Stimulated activated naive B cell treated with anti-CD40 and anti-IgM and Interleukin-4, amounts not matched to agents 10 μg/mL and 1 μg/mL and 100 μg/mL, for 72 hours (primary cell): ENCODE data around the gene GRIA3.
"Not testable (repeated sequence)": the region's sequence is repeated elsewhere in the genome, so short reads cannot be mapped to it uniquely, and the experiment has no call there.

Experiments used
- ATAC-seq, 2 donors: fragments of 150-1000 bp; cut with Tn5 transposase; replicated peaks; 2 replicates each; pipeline ENCODE4 v1.10.0; 2021; ENCODE audit warnings: moderate library complexity in 1 of 2
- DNase-seq: peaks from one replicate; pipeline ENCODE4 v3.0.0; 2021
- H3K27ac Mint-ChIP-seq: one replicate; pipeline ENCODE4 v1.8.0; 2022; ENCODE audit warnings: mild to moderate bottlenecking, mixed read lengths
- H3K27me3 Mint-ChIP-seq, 2 donors: one replicate each; pipeline ENCODE4 v1.8.0; 2022; ENCODE audit warnings: mixed read lengths in 2 of 2
- H3K36me3 Mint-ChIP-seq, 2 donors: one replicate each; pipeline ENCODE4 v1.8.0; 2022; ENCODE audit warnings: mixed read lengths in 2 of 2, mild to moderate bottlenecking in 1 of 2
- H3K4me1 Mint-ChIP-seq, 2 donors: one replicate each; pipeline ENCODE4 v1.8.0; 2022; ENCODE audit warnings: mixed read lengths in 2 of 2, mild to moderate bottlenecking in 1 of 2
- H3K4me3 Mint-ChIP-seq, 2 donors: one replicate each; pipeline ENCODE4 v1.8.0; 2022; ENCODE audit warnings: mild to moderate bottlenecking in 2 of 2, mixed read lengths in 2 of 2, moderate library complexity in 1 of 2
- H3K9me3 Mint-ChIP-seq, 2 donors: one replicate each; pipeline ENCODE4 v1.8.0; 2022; ENCODE audit warnings: mixed read lengths in 2 of 2, mild to moderate bottlenecking in 1 of 2

GRIA3 gene

DNA sequence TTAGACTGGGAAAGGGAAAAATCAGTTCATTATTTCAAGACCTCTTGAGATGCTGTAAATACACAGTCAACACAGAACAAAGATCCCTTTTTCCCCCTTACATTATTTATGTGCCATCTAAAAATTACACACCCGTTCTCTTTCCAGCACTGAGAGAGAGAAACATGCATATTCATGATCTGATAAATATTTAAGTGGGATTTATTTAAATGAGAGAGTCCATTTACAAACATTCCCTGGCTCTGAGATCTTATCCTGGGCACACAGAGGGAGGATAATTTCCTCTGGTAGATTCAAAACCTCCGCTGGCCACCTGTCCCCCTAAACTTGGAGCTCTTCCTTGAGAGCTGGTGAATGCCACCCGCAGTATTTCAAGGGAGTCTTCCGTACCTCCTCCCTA lies 88.6 kb downstream of the GRIA3 start:
- Mint-ChIP-seq H3K4me1 (no peaks in the 10 kb centered on the region), H3K4me3 (no peak overlapping the region), H3K27ac (no peak overlapping the region), H3K27me3 (no peaks in the 10 kb centered on the region), H3K9me3 (no peaks in the 10 kb centered on the region), H3K36me3 (no peaks in the 10 kb centered on the region)
- ATAC-seq: no peak
- DNase-seq: no peak

DNA sequence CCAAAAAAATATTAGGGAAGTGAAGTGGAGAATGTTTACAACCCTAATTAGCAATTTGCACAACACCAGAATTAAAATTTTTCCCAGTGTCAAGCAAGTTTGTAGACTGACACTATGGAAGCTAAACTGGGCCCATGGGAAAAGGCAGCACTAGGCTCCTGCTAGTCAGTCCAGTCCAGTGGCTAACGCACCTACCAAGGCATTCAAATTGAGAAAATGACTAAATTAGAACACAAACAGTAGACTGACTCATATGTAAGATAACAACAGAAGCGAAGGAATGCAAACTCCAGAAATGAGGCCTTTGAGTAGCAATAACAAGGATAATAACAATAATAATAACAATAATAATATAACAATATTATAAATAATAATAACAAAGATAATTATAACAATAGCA lies 90.7 kb downstream of the GRIA3 start:
- ATAC-seq: no peak
- Mint-ChIP-seq H3K4me1 (no peaks in the 10 kb centered on the region), H3K27me3 (no peaks in the 10 kb centered on the region)

GRCh38 chrX:123277347-123277746 lies 93.3 kb downstream of the GRIA3 start:
- H3K27me3 Mint-ChIP-seq: no peaks in the 10 kb centered on the region
- H3K4me3 Mint-ChIP-seq: no peak overlapping the region
- H3K27ac Mint-ChIP-seq: no peak overlapping the region
- H3K4me1 Mint-ChIP-seq: no peaks in the 10 kb centered on the region
- no peaks in the 10 kb centered on the region for H3K9me3 Mint-ChIP-seq
- ATAC-seq: no peak
- no peak for DNase-seq
- no peaks in the 10 kb centered on the region for H3K36me3 Mint-ChIP-seq

More for the DNA sequence above, 90.7 kb downstream of the GRIA3 start:
- Mint-ChIP-seq H3K27ac (no peak overlapping the region), H3K9me3 (no peaks in the 10 kb centered on the region), H3K36me3 (no peaks in the 10 kb centered on the region), H3K4me3 (no peak overlapping the region)
- DNase-seq: no peak

DNA sequence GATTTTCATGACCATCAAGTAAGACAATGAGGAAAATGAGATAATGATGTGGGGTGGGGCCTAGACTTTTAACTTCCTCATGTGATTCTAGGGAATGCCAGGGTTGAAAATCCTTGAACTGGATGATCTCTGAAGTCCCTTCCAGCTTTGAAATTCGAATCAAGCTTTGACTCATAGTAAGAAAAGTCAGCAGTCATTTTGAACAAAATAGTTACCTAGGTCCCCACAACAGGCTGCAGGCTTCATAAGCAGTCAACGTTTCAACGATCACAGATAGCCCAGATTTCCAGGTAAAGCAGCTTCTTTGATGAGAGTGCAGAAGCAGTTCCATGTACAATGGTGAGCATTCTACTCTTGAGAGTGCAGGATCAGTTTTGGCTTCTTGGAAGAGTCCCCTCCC lies 93.7 kb downstream of the GRIA3 start:
- H3K27ac Mint-ChIP-seq: no peak overlapping the region
- no peak for ATAC-seq
- no peaks in the 10 kb centered on the region for H3K9me3 Mint-ChIP-seq
- no peaks in the 10 kb centered on the region for H3K36me3 Mint-ChIP-seq
- H3K4me1 Mint-ChIP-seq: no peaks in the 10 kb centered on the region
- no peaks in the 10 kb centered on the region for H3K27me3 Mint-ChIP-seq
- no peak overlapping the region for H3K4me3 Mint-ChIP-seq
- DNase-seq: no peak

- Mint-ChIP-seq H3K27me3 (peaks cover 0 to 3% of the 10 kb centered on the region in 2 donors), H3K36me3 (no peaks in the 10 kb centered on the region), H3K4me3 (no peak overlapping the region), H3K27ac (no peak overlapping the region), H3K4me1 (no peaks in the 10 kb centered on the region), H3K9me3 (peaks cover 0 to 4% of the 10 kb centered on the region in 2 donors)
- ATAC-seq (no peak), DNase-seq (no peak)
These were observed 98.2 kb downstream of the GRIA3 start for GRCh38 chrX:123282241-123282640.

DNA sequence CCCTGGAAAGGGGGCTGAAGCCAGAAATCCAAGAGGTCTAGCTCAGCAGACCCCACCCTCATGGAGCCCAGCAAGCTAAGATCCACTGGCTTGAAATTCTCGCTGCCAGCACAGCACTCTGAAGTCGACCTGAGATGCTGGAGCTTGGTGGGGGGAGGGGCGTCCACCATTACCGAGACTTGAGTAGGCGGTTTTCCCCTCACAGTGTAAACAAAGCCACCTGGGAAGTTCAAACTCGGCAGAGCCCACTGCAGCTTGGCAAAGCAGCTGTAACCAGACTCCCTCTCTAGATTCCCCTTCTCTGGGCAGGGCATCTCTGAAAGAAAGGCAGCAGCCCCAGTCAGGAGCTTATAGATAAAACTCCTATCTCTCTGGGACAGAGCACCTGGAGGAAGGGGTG lies 99.3 kb downstream of the GRIA3 start:
- H3K36me3 Mint-ChIP-seq, H3K27ac Mint-ChIP-seq, H3K4me1 Mint-ChIP-seq, ATAC-seq, H3K4me3 Mint-ChIP-seq, H3K9me3 Mint-ChIP-seq, H3K27me3 Mint-ChIP-seq, DNase-seq: not testable (repeated sequence)

- Mint-ChIP-seq H3K27ac (no peak overlapping the region), H3K27me3 (no peaks in the 10 kb centered on the region), H3K4me1 (no peaks in the 10 kb centered on the region), H3K9me3 (peaks cover 0 to 2% of the 10 kb centered on the region in 2 donors), H3K4me3 (no peak overlapping the region), H3K36me3 (no peaks in the 10 kb centered on the region)
- DNase-seq (no peak), ATAC-seq (no peak)
These were observed 107.5 kb downstream of the GRIA3 start for GRCh38 chrX:123291623-123292022.

DNA sequence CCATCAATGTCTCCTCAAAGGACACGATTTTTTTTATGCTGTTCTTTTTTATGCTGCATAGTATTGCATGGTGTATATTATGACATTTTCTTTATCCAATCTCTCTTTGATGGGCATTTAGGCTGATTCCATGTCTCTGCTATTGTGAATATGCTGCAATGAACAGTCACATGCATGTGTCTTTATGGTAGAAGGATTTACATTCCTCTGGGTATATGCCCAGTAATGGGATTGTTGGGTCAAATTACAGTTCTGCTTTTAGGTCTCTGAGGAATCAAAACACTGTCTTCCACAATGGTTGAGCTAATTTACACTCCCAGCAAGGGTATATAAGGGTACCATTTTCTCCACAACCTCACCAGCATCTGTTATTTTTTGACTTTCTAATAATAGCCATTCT lies 113.9 kb downstream of the GRIA3 start:
- Mint-ChIP-seq H3K4me3 (no peak overlapping the region), H3K27ac (no peak overlapping the region), H3K9me3 (peaks cover 0 to under 1% of the 10 kb centered on the region in 2 donors), H3K4me1 (no peaks in the 10 kb centered on the region), H3K27me3 (no peaks in the 10 kb centered on the region), H3K36me3 (no peaks in the 10 kb centered on the region)
- DNase-seq (no peak), ATAC-seq (no peak)

- H3K36me3 Mint-ChIP-seq: no peaks in the 10 kb centered on the region
- ATAC-seq (no peak), DNase-seq (no peak)
- H3K4me3 Mint-ChIP-seq: no peak overlapping the region
- no peaks in the 10 kb centered on the region for H3K27me3 Mint-ChIP-seq
- H3K9me3 Mint-ChIP-seq: no peaks in the 10 kb centered on the region
- H3K4me1 Mint-ChIP-seq: no peaks in the 10 kb centered on the region
- no peak overlapping the region for H3K27ac Mint-ChIP-seq
These were observed 119.4 kb downstream of the GRIA3 start for GRCh38 chrX:123303429-123303828.

GRCh38 chrX:123308658-123309057 lies 124.6 kb downstream of the GRIA3 start:
- no peaks in the 10 kb centered on the region for H3K27me3 Mint-ChIP-seq
- H3K4me1 Mint-ChIP-seq: no peaks in the 10 kb centered on the region
- no peak for DNase-seq
- H3K36me3 Mint-ChIP-seq: no peaks in the 10 kb centered on the region
- H3K9me3 Mint-ChIP-seq: no peaks in the 10 kb centered on the region
- no peak overlapping the region for H3K4me3 Mint-ChIP-seq
- ATAC-seq: no peak
- H3K27ac Mint-ChIP-seq: no peak overlapping the region

GRCh38 chrX:123310112-123310511 lies 126.0 kb downstream of the GRIA3 start:
- ATAC-seq (no peak), DNase-seq (no peak)
- Mint-ChIP-seq H3K9me3 (no peaks in the 10 kb centered on the region), H3K27ac (no peak overlapping the region), H3K4me1 (no peaks in the 10 kb centered on the region), H3K4me3 (no peak overlapping the region), H3K36me3 (no peaks in the 10 kb centered on the region), H3K27me3 (no peaks in the 10 kb centered on the region)

DNA sequence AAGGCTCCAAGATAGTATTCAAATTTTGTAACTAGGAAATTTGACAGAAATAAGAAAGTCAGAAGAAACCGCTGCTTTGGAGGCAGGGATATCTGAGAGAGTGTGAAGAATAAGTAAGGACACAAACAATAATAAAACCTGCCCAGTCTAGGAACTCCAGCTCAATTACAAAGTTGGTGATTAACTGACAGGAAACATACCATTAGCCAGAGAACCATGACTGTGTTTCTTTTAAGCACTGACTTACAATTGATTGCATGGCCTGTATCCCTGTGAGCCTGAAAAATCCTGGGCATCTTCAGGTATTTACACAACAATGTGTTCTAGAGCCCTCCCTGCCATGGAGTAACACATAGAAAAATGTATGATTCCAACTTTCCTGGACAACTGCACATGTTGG lies 127.4 kb downstream of the GRIA3 start:
- H3K4me3 Mint-ChIP-seq: no peak overlapping the region

DNA sequence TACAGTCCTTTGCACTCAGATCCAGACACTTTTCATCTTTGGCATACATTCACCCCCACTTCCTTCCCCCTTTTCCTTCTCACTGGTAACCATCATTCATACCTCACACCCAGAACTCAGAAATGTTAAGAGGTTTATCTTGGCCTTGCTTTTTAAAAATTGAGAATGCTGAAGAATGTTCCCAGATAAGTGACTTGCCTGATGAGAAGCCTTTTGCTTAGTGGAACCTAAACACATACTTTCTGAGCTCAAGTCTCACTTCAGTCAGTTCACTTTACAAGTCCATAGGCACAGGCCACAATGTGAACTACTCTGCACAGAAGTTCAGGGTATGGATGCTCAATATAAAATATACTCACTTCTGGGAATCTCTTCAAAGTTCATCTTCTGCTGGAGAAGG lies 129.4 kb downstream of the GRIA3 start:
- Mint-ChIP-seq H3K27me3 (no peaks in the 10 kb centered on the region), H3K4me1 (no peaks in the 10 kb centered on the region), H3K9me3 (peaks cover 0 to 7% of the 10 kb centered on the region in 2 donors), H3K4me3 (no peak overlapping the region), H3K36me3 (no peaks in the 10 kb centered on the region), H3K27ac (no peak overlapping the region)
- ATAC-seq (no peak), DNase-seq (no peak)

More for the DNA sequence above, 127.4 kb downstream of the GRIA3 start:
- ATAC-seq (no peak), DNase-seq (no peak)
- Mint-ChIP-seq H3K27ac (no peak overlapping the region), H3K4me1 (no peaks in the 10 kb centered on the region), H3K36me3 (no peaks in the 10 kb centered on the region), H3K27me3 (no peaks in the 10 kb centered on the region), H3K9me3 (no peaks in the 10 kb centered on the region)

DNA sequence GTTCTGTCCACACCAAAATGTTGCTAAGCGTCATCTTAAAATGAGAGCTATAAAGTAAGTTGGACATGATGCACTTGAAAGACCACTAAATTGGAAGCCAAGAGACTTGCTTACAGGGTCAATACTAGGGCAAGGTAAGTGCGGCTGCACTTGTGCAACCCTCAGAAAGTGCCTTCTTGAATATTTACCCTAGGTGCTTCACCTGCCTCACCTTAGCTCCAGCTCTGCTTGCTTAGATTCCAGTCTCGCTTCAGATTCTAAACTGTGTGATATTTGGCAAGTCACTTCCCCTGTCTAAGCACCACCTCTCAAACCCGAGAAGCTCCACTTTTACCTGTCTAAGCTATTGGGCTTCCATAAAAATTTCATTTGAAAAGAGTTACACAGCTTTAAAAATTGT lies 136.5 kb downstream of the GRIA3 start:
- H3K36me3 Mint-ChIP-seq: no peaks in the 10 kb centered on the region
- peaks cover 0 to 7% of the 10 kb centered on the region in 2 donors for H3K9me3 Mint-ChIP-seq
- ATAC-seq: no peak
- no peak overlapping the region for H3K27ac Mint-ChIP-seq
- H3K4me3 Mint-ChIP-seq: no peak overlapping the region
- no peaks in the 10 kb centered on the region for H3K27me3 Mint-ChIP-seq
- DNase-seq: no peak
- H3K4me1 Mint-ChIP-seq: no peaks in the 10 kb centered on the region

- H3K36me3 Mint-ChIP-seq: no peaks in the 10 kb centered on the region
- H3K4me1 Mint-ChIP-seq: no peaks in the 10 kb centered on the region
- H3K4me3 Mint-ChIP-seq: no peak overlapping the region
These were observed 138.5 kb downstream of the GRIA3 start for GRCh38 chrX:123322536-123322935.

DNA sequence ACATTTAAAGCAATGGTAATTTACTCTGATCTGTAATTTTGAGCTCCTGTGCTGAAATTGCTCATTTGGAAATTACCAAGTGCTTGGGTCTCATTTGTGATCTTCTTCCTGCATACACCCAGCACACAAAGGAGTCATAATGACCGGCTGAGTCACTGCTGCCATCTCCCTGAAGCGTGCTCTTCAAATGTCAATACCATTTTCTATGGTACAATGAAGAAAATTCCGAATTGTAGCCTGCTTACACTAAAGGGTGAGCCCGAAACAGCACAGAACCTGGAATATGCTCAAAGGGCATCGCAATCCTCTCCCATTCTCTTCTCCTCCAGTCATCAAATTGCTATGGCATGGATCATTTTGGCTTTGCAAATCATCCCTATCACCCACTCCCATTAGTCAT lies 140.5 kb downstream of the GRIA3 start:
- no peak overlapping the region for H3K27ac Mint-ChIP-seq
- no peaks in the 10 kb centered on the region for H3K9me3 Mint-ChIP-seq
- no peaks in the 10 kb centered on the region for H3K27me3 Mint-ChIP-seq
- ATAC-seq (no peak), DNase-seq (no peak)
- H3K4me1 Mint-ChIP-seq: no peaks in the 10 kb centered on the region
- no peaks in the 10 kb centered on the region for H3K36me3 Mint-ChIP-seq
- no peak overlapping the region for H3K4me3 Mint-ChIP-seq

More at GRCh38 chrX:123322536-123322935, 138.5 kb downstream of the GRIA3 start:
- ATAC-seq: no peak
- H3K9me3 Mint-ChIP-seq: no peaks in the 10 kb centered on the region
- H3K27me3 Mint-ChIP-seq: no peaks in the 10 kb centered on the region
- H3K27ac Mint-ChIP-seq: no peak overlapping the region
- DNase-seq: no peak
